Tibial nerve (tissue), 3 donors: Measurements from ENCODE around the gene IZUMO4.

ENCODE experiments used
- CTCF ChIP-seq, 5 experiments: fragments of 200-600 bp in 3 of 5; fragments of 450-650 bp in 2 of 5; sonication (generic) in 3 of 5; IDR thresholded peaks; one replicate each; pipeline ENCODE4 v1.5.1; 2016 to 2019; ENCODE audit warnings: antibody characterized with exemption in 5 of 5, mild to moderate bottlenecking in 3 of 5, moderate library complexity in 2 of 5
- POLR2A ChIP-seq, 2 donors: fragments of 450-650 bp; IDR thresholded peaks; one replicate each; pipeline ENCODE4 v1.6.1; 2017; ENCODE audit warnings: antibody characterized with exemption in 2 of 2, mild to moderate bottlenecking in 2 of 2, moderate library complexity in 2 of 2

- no peak for TF ChIP-seq POLR2A (IDR thresholded peaks at IDR 0.05)
- no peak for TF ChIP-seq CTCF (IDR thresholded peaks at IDR 0.05)
Measured at GRCh38 chr19:2077833-2078619, 18.7 kb upstream of the IZUMO4 start.
